H1 (cell line): ENCODE data around the gene SOST. TPM values are rescaled to one million over a fixed set of nuclear protein-coding genes. Genes with fewer than 3 reads are reported as not detected.

Experiments used
- NANOG ChIP-seq: IDR thresholded peaks from 2 replicates; pipeline ENCODE4 v1.6.1; 2011; ENCODE audit warnings: low read length, low read depth, mild to moderate bottlenecking, inconsistent platforms; ENCODE audit not compliant: insufficient read depth, poor library complexity, severe bottlenecking
- TAF1 ChIP-seq: IDR thresholded peaks from 2 replicates; pipeline ENCODE4 v1.6.1; 2011; ENCODE audit warnings: mild to moderate bottlenecking, low read depth, low read length
- polyA plus RNA-seq, 7 experiments: library from polyadenylated mRNA; depleted of rRNA in 3 of 7; stranded (reverse) in 5 of 7; unstranded in 2 of 7; fragments of >200 nt in 5 of 7; fragments of 200-250 nt in 2 of 7; gene quantifications; 1 replicate in 5 of 7; 2 replicates in 1 of 7; 4 replicates in 1 of 7; pipeline versions ENCODE4 v1.2.1 to v1.2.3, GENCODE V29; 2011 to 2013; ENCODE audit warnings: missing spikeins in 2 of 7, mixed read lengths in 2 of 7
- total RNA-seq: library from RNA; stranded (reverse); fragmentation: NEBNext Ultra II Directional; extraction: Animal tissue kit (Norgen Biotek cat#: 25700); gene quantifications from 2 replicates; pipeline ENCODE4 v1.2.1, GENCODE V29; 2021

Gene SOST
- total and polyA plus RNA-seq, 2 of the 8 experiments (the other 6 are each of a cell fraction or from before 2014, with no cell fraction given), result 0.08 TPM; not detected in 1

DNA sequence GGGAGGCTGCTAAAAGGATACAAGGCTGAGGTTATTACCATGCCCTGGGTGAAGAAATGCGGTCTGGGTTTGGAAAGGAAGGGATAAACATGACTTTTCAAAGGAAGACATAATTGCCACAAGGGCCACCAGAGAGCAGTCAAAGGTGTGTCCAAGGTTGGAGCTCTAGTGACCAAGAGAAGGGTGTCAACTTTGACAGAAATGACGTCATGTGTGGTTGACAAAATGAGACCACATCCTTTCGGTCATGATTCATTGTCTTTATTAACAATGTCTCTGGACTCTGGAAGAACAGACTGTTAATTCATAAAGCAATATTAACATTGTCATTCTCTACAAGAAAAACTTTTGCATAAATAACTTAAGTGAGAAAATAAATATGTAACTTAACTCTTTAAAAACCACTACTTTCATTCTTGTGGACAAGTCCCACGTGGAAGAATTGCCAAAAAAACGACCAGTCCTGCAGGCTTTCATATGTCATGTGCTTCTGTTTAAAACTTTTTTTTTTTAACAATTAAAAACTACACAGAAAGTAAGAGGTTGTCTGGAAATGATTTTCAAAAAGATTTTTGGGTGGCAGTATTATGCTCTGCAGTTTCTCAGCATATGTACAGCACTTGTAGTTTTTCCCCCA, 5.0 kb downstream of the SOST start (continued):
- TF ChIP-seq NANOG (no peak), TAF1 (no peak)
